H1 (cell line): ENCODE measurements around the gene COL20A1. TPM values are rescaled to one million over a fixed set of nuclear protein-coding genes. Genes with fewer than 3 reads are reported as not detected.

Experiments
- CTCF ChIA-PET: fragments of 300-600 bp; sonication (Branson Sonifier 250); formaldehyde crosslinking; loops from one replicate; lab custom pipeline; 2021; ENCODE audit not compliant: partially characterized antibody; lab: Charles Lee
- POLR2A ChIA-PET: fragments of 300-600 bp; sonication (Branson Sonifier 250); formaldehyde crosslinking; loops from one replicate; lab custom pipeline; 2021; ENCODE audit warnings: inconsistent platforms; ENCODE audit not compliant: partially characterized antibody; lab: Charles Lee
- DNase-seq, 2 experiments: peaks; one replicate each; pipeline versions ENCODE4 v3.0.0 to v3.0.0-alpha.2; 2010 to 2022; ENCODE audit warnings: low spot score in 2 of 2, low read depth in 1 of 2, mixed read lengths in 1 of 2
- FAIRE-seq: peaks from 2 replicates; lab custom pipeline; 2011; peaks lifted over from hg19 to GRCh38; lab: Jason Lieb, UNC
- H2AFZ ChIP-seq: 2 replicates; pipeline ENCODE4 v1.8.1; 2012; ENCODE audit warnings: low read length, inconsistent platforms
- H2AK5ac ChIP-seq: 2 replicates; pipeline ENCODE4 v1.6.1; 2013; ENCODE audit warnings: low read depth, low read length
- H2BK120ac ChIP-seq: replicated peaks from 2 replicates; pipeline ENCODE3; 2013; ENCODE audit warnings: low read depth, low read length, inconsistent platforms
- H2BK12ac ChIP-seq: 2 replicates; pipeline ENCODE4 v1.6.1; 2013; ENCODE audit warnings: low read depth, low read length
- H2BK15ac ChIP-seq: 2 replicates; pipeline ENCODE4 v1.6.1; 2013; ENCODE audit warnings: low read length
- H2BK20ac ChIP-seq: 2 replicates; pipeline ENCODE4 v1.6.1; 2013; ENCODE audit warnings: low read length
- H2BK5ac ChIP-seq: 2 replicates; pipeline ENCODE4 v1.6.1; 2013; ENCODE audit warnings: low read depth, low read length
- H3K14ac ChIP-seq: 2 replicates; pipeline ENCODE4 v1.6.1; 2013; ENCODE audit warnings: inconsistent platforms; ENCODE audit not compliant: insufficient read length
- H3K18ac ChIP-seq: 2 replicates; pipeline ENCODE4 v1.6.1; 2013; ENCODE audit warnings: low read length; ENCODE audit errors: extremely low read depth
- H3K23ac ChIP-seq: 2 replicates; pipeline ENCODE4 v1.6.1; 2013; ENCODE audit warnings: inconsistent platforms; ENCODE audit not compliant: insufficient read length
- H3K23me2 ChIP-seq: 2 replicates; pipeline ENCODE4 v1.6.1; 2013; ENCODE audit warnings: low read depth, low read length
- H3K27ac ChIP-seq: 2 replicates; pipeline ENCODE4 v1.6.1; 2011; ENCODE audit warnings: low read depth, low read length, inconsistent platforms
- H3K27me3 ChIP-seq, 4 experiments: replicated peaks in 1 of 4; 1 replicate in 1 of 4; 2 replicates in 3 of 4; pipeline versions ENCODE4 v1.6.1 to v1.8.1; 2011 to 2013; ENCODE audit warnings: low read length in 3 of 4, mild to moderate bottlenecking in 3 of 4, inconsistent platforms in 2 of 4, mixed read lengths in 2 of 4, moderate library complexity in 1 of 4; ENCODE audit not compliant: control insufficient read depth in 3 of 4, insufficient read depth in 3 of 4; ENCODE audit errors: extremely low read depth in 1 of 4
- H3K36me3 ChIP-seq, 4 experiments: 2 replicates each; pipeline versions ENCODE4 v1.6.1 to v1.8.1; 2011 to 2013; ENCODE audit warnings: mild to moderate bottlenecking in 4 of 4, low read length in 3 of 4, moderate library complexity in 2 of 4, control low read depth in 1 of 4, inconsistent platforms in 1 of 4; ENCODE audit not compliant: insufficient read depth in 4 of 4, control insufficient read depth in 2 of 4
- H3K4ac ChIP-seq: replicated peaks from 2 replicates; pipeline ENCODE3; 2013; ENCODE audit warnings: low read length, low read depth, mixed read lengths, inconsistent platforms; ENCODE audit not compliant: insufficient read length
- H3K4me1 ChIP-seq, 4 experiments: replicated peaks in 1 of 4; 1 replicate in 1 of 4; 2 replicates in 3 of 4; pipeline versions ENCODE4 v1.6.1 to v1.8.1; 2011 to 2013; ENCODE audit warnings: low read length in 3 of 4, inconsistent platforms in 2 of 4, mixed read lengths in 1 of 4; ENCODE audit not compliant: insufficient read depth in 4 of 4, control insufficient read depth in 3 of 4
- H3K4me2 ChIP-seq, 2 experiments: 2 replicates each; pipeline versions ENCODE4 v1.6.1 to v1.8.1; 2011 to 2013; ENCODE audit warnings: low read depth in 2 of 2, low read length in 2 of 2, control low read depth in 1 of 2, inconsistent platforms in 1 of 2, mild to moderate bottlenecking in 1 of 2; ENCODE audit not compliant: insufficient read depth in 1 of 2
- H3K4me3 ChIP-seq, 4 experiments: fragments of 200-600, 300-600 bp in 1 of 4; sonication (generic), shearing (Covaris generic), sonication (Bioruptor Twin) in 1 of 4; 2 replicates each; pipeline versions ENCODE4 v1.5.1 to v1.8.1; 2011 to 2016; ENCODE audit warnings: low read length in 4 of 4, low read depth in 3 of 4, control low read depth in 2 of 4, inconsistent platforms in 2 of 4, mild to moderate bottlenecking in 2 of 4, mixed read lengths in 1 of 4, moderate library complexity in 1 of 4; ENCODE audit not compliant: insufficient read depth in 2 of 4; ENCODE audit errors: extremely low read depth in 1 of 4
- H3K56ac ChIP-seq: replicated peaks from 2 replicates; pipeline ENCODE3; 2013; ENCODE audit warnings: low read depth, mild to moderate bottlenecking, mixed read lengths, low read length, inconsistent platforms; ENCODE audit not compliant: insufficient read length
- H3K79me1 ChIP-seq: 2 replicates; pipeline ENCODE4 v1.6.1; 2013; ENCODE audit warnings: low read depth, low read length, control low read depth
- H3K79me2 ChIP-seq, 2 experiments: 2 replicates each; pipeline versions ENCODE4 v1.6.1 to v1.8.1; 2012 to 2013; ENCODE audit warnings: low read length in 2 of 2, mild to moderate bottlenecking in 2 of 2, inconsistent platforms in 1 of 2; ENCODE audit not compliant: insufficient read depth in 2 of 2, control insufficient read depth in 1 of 2
- H3K9ac ChIP-seq, 4 experiments: replicated peaks in 1 of 4; 1 replicate in 1 of 4; 2 replicates in 3 of 4; pipeline versions ENCODE4 v1.6.1 to v1.8.1; 2011 to 2013; ENCODE audit warnings: low read depth in 3 of 4, low read length in 3 of 4, control low read depth in 2 of 4, mild to moderate bottlenecking in 2 of 4, moderate library complexity in 2 of 4, inconsistent platforms in 1 of 4; ENCODE audit errors: extremely low read depth in 1 of 4
- H3K9me3 ChIP-seq, 2 experiments: 2 replicates each; pipeline versions ENCODE4 v1.6.1 to v1.8.1; 2012 to 2013; ENCODE audit warnings: mild to moderate bottlenecking in 2 of 2, moderate library complexity in 2 of 2, control low read depth in 1 of 2, inconsistent platforms in 1 of 2, low read depth in 1 of 2, low read length in 1 of 2, mixed read lengths in 1 of 2; ENCODE audit not compliant: insufficient read depth in 2 of 2
- H4K20me1 ChIP-seq, 2 experiments: replicated peaks in 1 of 2; 2 replicates each; pipeline versions ENCODE3 to v1.8.1; 2011 to 2013; ENCODE audit warnings: inconsistent platforms in 2 of 2, low read length in 2 of 2, mild to moderate bottlenecking in 1 of 2; ENCODE audit not compliant: insufficient read depth in 2 of 2, control insufficient read depth in 1 of 2
- H4K5ac ChIP-seq: 2 replicates; pipeline ENCODE4 v1.6.1; 2013; ENCODE audit warnings: low read length, low read depth, mixed read lengths, inconsistent platforms; ENCODE audit not compliant: insufficient read length
- H4K8ac ChIP-seq: 2 replicates; pipeline ENCODE4 v1.8.0; 2013; ENCODE audit warnings: mild to moderate bottlenecking, moderate library complexity, low read length, inconsistent platforms; ENCODE audit not compliant: insufficient read depth; ENCODE audit errors: extremely low read depth
- H4K91ac ChIP-seq: replicated peaks from 2 replicates; pipeline ENCODE3; 2013; ENCODE audit warnings: low read length, mixed read lengths, inconsistent platforms; ENCODE audit not compliant: insufficient read length
- BCL11A ChIP-seq, 2 experiments: IDR thresholded peaks; one replicate each; pipeline ENCODE4 v1.6.1; 2011; ENCODE audit warnings: low read depth in 2 of 2, low read length in 2 of 2, mild to moderate bottlenecking in 2 of 2
- CBX8 ChIP-seq: fragments of 300-800, 300-1000 bp; sonication (generic); IDR thresholded peaks from 2 replicates; pipeline ENCODE4 v1.7.1; 2016; ENCODE audit warnings: low read depth, low read length, borderline replicate concordance
- E2F6 ChIP-seq: IDR thresholded peaks from 2 replicates; pipeline ENCODE4 v1.6.1; 2012; ENCODE audit warnings: inconsistent platforms
- FOSL1 ChIP-seq: IDR thresholded peaks from 2 replicates; pipeline ENCODE4 v1.6.1; 2011; ENCODE audit warnings: mild to moderate bottlenecking, low read depth, low read length, moderate library complexity; ENCODE audit not compliant: insufficient read depth
- POLR2A ChIP-seq, 2 experiments: IDR thresholded peaks; 1 replicate in 1 of 2; 2 replicates in 1 of 2; pipeline ENCODE4 v1.6.1; 2011; ENCODE audit warnings: low read depth in 2 of 2, low read length in 2 of 2, mild to moderate bottlenecking in 2 of 2; ENCODE audit errors: control extremely low read depth in 1 of 2
- SIX5 ChIP-seq: IDR thresholded peaks from 2 replicates; pipeline ENCODE4 v1.6.1; 2011; ENCODE audit warnings: mild to moderate bottlenecking, low read depth, low read length
- SP2 ChIP-seq: IDR thresholded peaks from 2 replicates; pipeline ENCODE4 v1.6.1; 2012; ENCODE audit warnings: mild to moderate bottlenecking, low read length, inconsistent platforms
- WGBS, 2 experiments: shearing (Covaris generic) in 1 of 2; methylation state at CpG; one replicate each; pipeline versions ENCODE4 v1.1.6 to v1.1.7; 2013 to 2015; ENCODE audit warnings: low lambda C conversion rate in 2 of 2, mixed read lengths in 2 of 2, inconsistent platforms in 1 of 2, low coverage in 1 of 2, missing lambda C conversion rate in 1 of 2; ENCODE audit not compliant: insufficient replicate concordance in 2 of 2, insufficient coverage in 1 of 2, insufficient read length in 1 of 2; ENCODE audit errors: extremely low coverage in 1 of 2, missing lambda C conversion rate in 1 of 2; 5-methylcytosine and 5-hydroxymethylcytosine counted together
- polyA plus RNA-seq, 7 experiments: library from polyadenylated mRNA; depleted of rRNA in 3 of 7; stranded (reverse) in 5 of 7; unstranded in 2 of 7; fragments of >200 nt in 5 of 7; fragments of 200-250 nt in 2 of 7; gene quantifications; 1 replicate in 5 of 7; 2 replicates in 1 of 7; 4 replicates in 1 of 7; pipeline versions ENCODE4 v1.2.1 to v1.2.3, GENCODE V29; 2011 to 2013; ENCODE audit warnings: missing spikeins in 2 of 7, mixed read lengths in 2 of 7
- total RNA-seq: library from RNA; stranded (reverse); fragmentation: NEBNext Ultra II Directional; extraction: Animal tissue kit (Norgen Biotek cat#: 25700); gene quantifications from 2 replicates; pipeline ENCODE4 v1.2.1, GENCODE V29; 2021
- TF ChIP-seq, protein P1 (sequence below): IDR thresholded peaks from 2 replicates; pipeline ENCODE4 v1.6.1; 2012; ENCODE audit warnings: inconsistent platforms
- TF ChIP-seq, protein P2 (sequence below): IDR thresholded peaks from 2 replicates; pipeline ENCODE4 v1.6.1; 2012; ENCODE audit warnings: low read length, inconsistent platforms

The COL20A1 gene
- total and polyA plus RNA-seq, 2 of the 8 experiments (the other 6 are each of a cell fraction or from before 2014, with no cell fraction given), result 0.19 to 0.21 TPM

DNA sequence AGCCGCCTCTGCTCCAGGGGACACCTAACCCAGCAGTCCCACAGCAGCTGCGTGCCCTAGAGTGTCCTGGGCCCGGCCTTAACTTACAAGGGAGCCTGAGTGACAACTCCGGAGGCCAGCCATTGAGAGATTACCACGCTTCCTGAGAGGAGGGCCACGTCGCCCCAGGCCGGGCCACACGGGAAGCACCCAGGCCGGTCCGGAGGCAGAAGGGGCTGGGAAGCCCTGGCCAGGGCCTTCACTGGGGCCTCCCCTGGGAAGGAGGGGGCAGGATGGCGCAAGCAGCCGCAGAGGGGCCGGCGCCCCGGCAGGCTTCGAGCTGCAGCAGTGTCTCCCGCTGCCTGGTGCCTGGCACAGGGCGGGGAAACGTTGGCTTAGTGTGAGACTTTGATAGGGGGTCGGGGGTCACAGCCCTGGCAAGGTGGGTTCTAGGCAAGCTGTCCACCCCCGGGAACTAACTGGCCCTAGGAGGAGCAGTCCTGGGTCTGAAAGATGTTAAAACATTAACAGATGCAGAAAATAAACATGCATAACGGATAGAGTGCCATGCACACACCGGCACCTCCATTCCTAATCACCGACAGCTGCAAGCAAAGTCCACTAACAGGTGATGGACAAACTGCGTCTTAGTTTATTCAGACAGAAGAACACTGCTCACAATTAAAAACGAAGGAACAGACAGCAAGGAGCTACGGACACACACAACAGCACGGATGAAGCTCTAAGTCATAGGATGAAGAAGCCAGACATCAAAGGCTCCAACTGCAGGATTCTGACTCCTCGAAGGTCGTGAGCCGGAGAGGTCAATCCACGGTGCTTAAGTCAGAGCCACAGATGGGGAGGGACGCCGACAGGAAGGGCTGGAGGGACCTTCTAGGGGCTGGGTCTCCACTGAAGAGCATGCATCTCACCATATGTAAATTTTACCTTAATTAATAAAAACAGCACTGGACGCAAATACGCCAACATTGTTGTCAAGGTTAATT is 50.8 kb downstream of the COL20A1 start:
- CTCF ChIA-PET, result interaction anchor here (0.5 to 6.5 kb wide), 7 partner anchors 11 to 121 kb away, joined by 3 to 38 read pairs (median 3); no protein-coding TSS in a partner anchor
- H3K27ac ChIP-seq, result no peak overlapping the region
- FAIRE-seq, result no peak
- TF ChIP-seq, protein P1, sequence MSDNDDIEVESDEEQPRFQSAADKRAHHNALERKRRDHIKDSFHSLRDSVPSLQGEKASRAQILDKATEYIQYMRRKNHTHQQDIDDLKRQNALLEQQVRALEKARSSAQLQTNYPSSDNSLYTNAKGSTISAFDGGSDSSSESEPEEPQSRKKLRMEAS, result no peak
- TF ChIP-seq SIX5, result no peak
- TF ChIP-seq CBX8, result no peak
- TF ChIP-seq BCL11A (IDR thresholded peaks at IDR 0.05; ENCODE audit: low read depth in 2 of 2, low read length in 2 of 2), result no peak
- TF ChIP-seq, protein P2, sequence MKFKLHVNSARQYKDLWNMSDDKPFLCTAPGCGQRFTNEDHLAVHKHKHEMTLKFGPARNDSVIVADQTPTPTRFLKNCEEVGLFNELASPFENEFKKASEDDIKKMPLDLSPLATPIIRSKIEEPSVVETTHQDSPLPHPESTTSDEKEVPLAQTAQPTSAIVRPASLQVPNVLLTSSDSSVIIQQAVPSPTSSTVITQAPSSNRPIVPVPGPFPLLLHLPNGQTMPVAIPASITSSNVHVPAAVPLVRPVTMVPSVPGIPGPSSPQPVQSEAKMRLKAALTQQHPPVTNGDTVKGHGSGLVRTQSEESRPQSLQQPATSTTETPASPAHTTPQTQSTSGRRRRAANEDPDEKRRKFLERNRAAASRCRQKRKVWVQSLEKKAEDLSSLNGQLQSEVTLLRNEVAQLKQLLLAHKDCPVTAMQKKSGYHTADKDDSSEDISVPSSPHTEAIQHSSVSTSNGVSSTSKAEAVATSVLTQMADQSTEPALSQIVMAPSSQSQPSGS, result no peak
- TF ChIP-seq POLR2A (IDR thresholded peaks at IDR 0.05; ENCODE audit: control extremely low read depth in 1 of 2, low read depth in 2 of 2, low read length in 2 of 2), result no peak
- TF ChIP-seq FOSL1, result no peak
- no peak for TF ChIP-seq E2F6
- no peak for TF ChIP-seq SP2

More for the DNA sequence above, 50.8 kb downstream of the COL20A1 start:
- Histone ChIP-seq H3K79me1 (no peaks in the 10 kb centered on the region), H3K4me1 (no peaks in the 10 kb centered on the region; a peak in 2 of 7 replicates), H3K9me3 (no peaks in the 10 kb centered on the region), H2AFZ (no peak overlapping the region), H3K9ac (no peak overlapping the region), H2BK120ac (no peak overlapping the region), H3K36me3 (no peaks in the 10 kb centered on the region), H4K91ac (no peak overlapping the region), H3K23ac (no peak overlapping the region), H2BK5ac (no peak overlapping the region), H3K4me2 (no peak overlapping the region), H2AK5ac (no peak overlapping the region), H3K18ac (no peak overlapping the region), H4K5ac (no peak overlapping the region), H2BK20ac (no peak overlapping the region), H3K27me3 (no peaks in the 10 kb centered on the region; a peak in 1 of 7 replicates), H3K79me2 (no peaks in the 10 kb centered on the region), H3K56ac (no peak overlapping the region), H3K23me2 (no peaks in the 10 kb centered on the region), H2BK15ac (no peak overlapping the region), H4K8ac (no peak overlapping the region; the same call in 1 of the 2 replicates), H2BK12ac (no peak overlapping the region), H4K20me1 (no peaks in the 10 kb centered on the region), H3K4me3 (no peak overlapping the region), H3K4ac (no peak overlapping the region), H3K14ac (no peak overlapping the region)
- no peak for DNase-seq
- POLR2A ChIA-PET, result no interaction called here
- 92% methylated on average over 30 of the region's 37 CpGs; no CpG with 5 or more reads in 1 of the 2 experiments for WGBS, 2 experiments
